HCT116 (cell line): ENCODE results near the gene CIDEA. TPM values are rescaled to one million over a fixed set of nuclear protein-coding genes. Genes with fewer than 3 reads are reported as not detected.

Experiments used
- ATAC-seq: fragments of 200-7000 bp; cut with Tn5 transposase; 2 replicates; pipeline ENCODE4 v1.9.1; 2020; ENCODE audit warnings: mild to moderate bottlenecking, moderate library complexity
- BruUV-seq: library from RNA; stranded (reverse); fragments of 400-500 nt; replicated peaks from 2 replicates; lab custom pipeline; 2021; lab: Mats Ljungman, UMichigan
- CTCF ChIA-PET: fragments of 300-600 bp; sonication (Branson Sonifier 250); formaldehyde crosslinking; loops from one replicate; lab custom pipeline; 2021; ENCODE audit warnings: antibody characterized with exemption; lab: Charles Lee
- POLR2A ChIA-PET: fragments of 300-600, 350-600 bp; sonication (Branson Sonifier 250); formaldehyde crosslinking; loops from one replicate; lab custom pipeline; 2021; ENCODE audit warnings: antibody characterized with exemption; lab: Charles Lee
- RAD21 ChIA-PET, 2 experiments: fragments of 300-600 bp; sonication (Branson Sonifier 250); formaldehyde crosslinking; loops; one replicate each; lab custom pipeline; 2023; ENCODE audit warnings: low total read pairs in 2 of 2; ENCODE audit not compliant: uncharacterized antibody in 2 of 2, unreplicated experiment in 2 of 2, low non-redundant PET in 1 of 2; lab: Charles Lee
- DNase-seq: peaks from one replicate; pipeline ENCODE4 v3.0.0-alpha.2; 2010; ENCODE audit warnings: low read depth, low spot score
- H2AFZ ChIP-seq: fragments of 200-600 bp; shearing (Covaris generic), sonication (generic); 2 replicates; pipeline ENCODE4 v1.6.1; 2017; ENCODE audit warnings: low read depth, mixed run types, mixed read lengths, antibody characterized with exemption, low read length; ENCODE audit not compliant: poor library complexity, severe bottlenecking
- H3K27ac ChIP-seq: 2 replicates; pipeline ENCODE4 v1.5.1; 2012; ENCODE audit warnings: low read depth, low read length
- H3K27me3 ChIP-seq: fragments of 200-600 bp; sonication (generic); 2 replicates; pipeline ENCODE4 v1.6.1; 2016; ENCODE audit warnings: mixed run types, low read length, mixed read lengths; ENCODE audit not compliant: insufficient read depth
- H3K36me3 ChIP-seq, 2 experiments: fragments of 200-500 bp in 1 of 2; fragments of 200-600 bp in 1 of 2; sonication (Bioruptor generic) in 1 of 2; sonication (generic) in 1 of 2; 2 replicates each; pipeline versions ENCODE4 v1.5.1 to v1.6.1; 2014 to 2016; ENCODE audit warnings: low read length in 2 of 2, inconsistent platforms in 1 of 2, mixed read lengths in 1 of 2, mixed run types in 1 of 2; ENCODE audit not compliant: insufficient read depth in 2 of 2, control insufficient read depth in 1 of 2
- H3K4me1 ChIP-seq, 2 experiments: fragments of 200-600 bp in 1 of 2; sonication (generic) in 1 of 2; 2 replicates each; pipeline versions ENCODE4 v1.5.1 to v1.6.1; 2012 to 2017; ENCODE audit warnings: low read length in 2 of 2, inconsistent platforms in 1 of 2, mild to moderate bottlenecking in 1 of 2, mixed read lengths in 1 of 2, mixed run types in 1 of 2, moderate library complexity in 1 of 2; ENCODE audit not compliant: insufficient read depth in 2 of 2, control insufficient read depth in 1 of 2
- H3K4me2 ChIP-seq: fragments of 200-600 bp; sonication (generic); 2 replicates; pipeline ENCODE4 v1.6.1; 2017; ENCODE audit warnings: mixed run types, low read length, mixed read lengths
- H3K4me3 ChIP-seq, 2 experiments: fragments of 200-600 bp in 1 of 2; sonication (generic) in 1 of 2; replicated peaks in 1 of 2; 2 replicates each; pipeline ENCODE4 v1.5.1; 2011 to 2016; ENCODE audit warnings: low read length in 2 of 2, control low read depth in 1 of 2, low read depth in 1 of 2, mild to moderate bottlenecking in 1 of 2, mixed read lengths in 1 of 2, mixed run types in 1 of 2
- H3K79me2 ChIP-seq: fragments of 200-600 bp; sonication (generic); 2 replicates; pipeline ENCODE4 v1.6.1; 2017; ENCODE audit warnings: mild to moderate bottlenecking, mixed run types, low read length, moderate library complexity, mixed read lengths; ENCODE audit not compliant: insufficient read depth
- H3K9ac ChIP-seq: fragments of 200-600 bp; sonication (generic); 2 replicates; pipeline ENCODE4 v1.6.1; 2016; ENCODE audit warnings: low read length, mixed read lengths
- H3K9me2 ChIP-seq: fragments of 200-600 bp; sonication (generic), shearing (Covaris generic); 2 replicates; pipeline ENCODE4 v1.6.1; 2017; ENCODE audit warnings: mixed run types, mild to moderate bottlenecking, moderate library complexity; ENCODE audit not compliant: insufficient read depth
- H3K9me3 ChIP-seq, 2 experiments: fragments of 200-500 bp in 1 of 2; fragments of 200-600 bp in 1 of 2; sonication (Bioruptor generic) in 1 of 2; sonication (generic) in 1 of 2; 2 replicates each; pipeline ENCODE4 v1.6.1; 2014 to 2017; ENCODE audit warnings: low read length in 2 of 2, mixed read lengths in 2 of 2, inconsistent platforms in 1 of 2, low read depth in 1 of 2, mild to moderate bottlenecking in 1 of 2, mixed run types in 1 of 2, moderate library complexity in 1 of 2; ENCODE audit not compliant: control insufficient read depth in 1 of 2, insufficient read depth in 1 of 2
- H4K20me1 ChIP-seq: fragments of 200-600 bp; sonication (generic), shearing (Covaris generic); 2 replicates; pipeline ENCODE4 v1.6.1; 2017; ENCODE audit warnings: mixed run types, mild to moderate bottlenecking, moderate library complexity; ENCODE audit not compliant: insufficient read depth
- CBX3 ChIP-seq: IDR thresholded peaks from 2 replicates; pipeline ENCODE4 v1.6.1; 2012; ENCODE audit warnings: low read depth
- ELF1 ChIP-seq: IDR thresholded peaks from 2 replicates; pipeline ENCODE4 v1.6.1; 2012; ENCODE audit warnings: low read depth, borderline replicate concordance
- EZH2phosphoT487 ChIP-seq: fragments of 200-600 bp; IDR thresholded peaks from 2 replicates; pipeline ENCODE4 v1.6.1; 2018; ENCODE audit warnings: antibody characterized with exemption, borderline replicate concordance
- FOSL1 ChIP-seq: IDR thresholded peaks from 2 replicates; pipeline ENCODE4 v1.6.1; 2012; ENCODE audit warnings: low read depth
- JUND ChIP-seq: IDR thresholded peaks from 2 replicates; pipeline ENCODE4 v1.6.1; 2012
- MAX ChIP-seq: IDR thresholded peaks from 2 replicates; pipeline ENCODE4 v1.6.1; 2012
- RAD21 ChIP-seq: IDR thresholded peaks from 2 replicates; pipeline ENCODE4 v1.6.1; 2012; ENCODE audit warnings: low read depth, mild to moderate bottlenecking
- TCF7L2 ChIP-seq: IDR thresholded peaks from 2 replicates; pipeline ENCODE4 v1.7.0; 2011; ENCODE audit warnings: borderline replicate concordance, inconsistent platforms; ENCODE audit not compliant: insufficient read depth, insufficient read length; ENCODE audit errors: extremely low read depth
- YY1 ChIP-seq: IDR thresholded peaks from 2 replicates; pipeline ENCODE4 v1.6.1; 2011; ENCODE audit warnings: low read length, low read depth, moderate library complexity, mild to moderate bottlenecking; ENCODE audit not compliant: insufficient replicate concordance; ENCODE audit errors: extremely low read depth
- ZFX ChIP-seq: fragments of 450-650 bp; IDR thresholded peaks from 2 replicates; pipeline ENCODE4 v1.6.1; 2017
- ZNF274 ChIP-seq: fragments of 200-500 bp; sonication (Bioruptor generic); IDR thresholded peaks from 2 replicates; pipeline ENCODE4 v1.6.1; 2014; ENCODE audit warnings: mild to moderate bottlenecking, low read depth, low read length, inconsistent platforms
- intact Hi-C: fragments of 100-400 bp; cut with micrococcal nuclease; formaldehyde crosslinking; loops from 2 replicates; pipeline ENCODE4 v1.10.0; 2022
- total RNA-seq: library from RNA; stranded (reverse); gene quantifications from one replicate; pipeline ENCODE4 v1.2.1, GENCODE V29; 2021; ENCODE audit not compliant: unreplicated experiment
- TF ChIP-seq, protein P1 (sequence below): IDR thresholded peaks from 2 replicates; pipeline ENCODE4 v1.6.1; 2012
- TF ChIP-seq, protein P2 (sequence below): IDR thresholded peaks from 2 replicates; pipeline ENCODE4 v1.6.1; 2012; ENCODE audit warnings: low read depth

Gene CIDEA
- total RNA-seq, 1 experiment from 2014 or later = not detected

- intact Hi-C loops = no loop called here
- Histone ChIP-seq H2AFZ (no peak overlapping the region), H3K79me2 (peaks cover 89% of the 10 kb centered on the region), H4K20me1 (peaks cover 5% of the 10 kb centered on the region; the same call in 1 of the 2 replicates), H3K4me3 (no peak overlapping the region), H3K27me3 (no peaks in the 10 kb centered on the region), H3K9ac (no peak overlapping the region), H3K9me2 (no peaks in the 10 kb centered on the region), H3K4me2 (no peak overlapping the region), H3K4me1 (no peaks in the 10 kb centered on the region), H3K9me3 (no peaks in the 10 kb centered on the region), H3K36me3 (peaks cover 18 to 54% of the 10 kb centered on the region in 2 experiments; a peak in 3 of 4 replicates), H3K27ac (no peak overlapping the region)
- TF ChIP-seq MAX = no peak
- TF ChIP-seq ZFX = no peak
- no peak for TF ChIP-seq ZNF274
- no peak for TF ChIP-seq CBX3
- TF ChIP-seq RAD21 = no peak
- no peak for TF ChIP-seq FOSL1
- no peak for TF ChIP-seq JUND
- TF ChIP-seq, protein P1, sequence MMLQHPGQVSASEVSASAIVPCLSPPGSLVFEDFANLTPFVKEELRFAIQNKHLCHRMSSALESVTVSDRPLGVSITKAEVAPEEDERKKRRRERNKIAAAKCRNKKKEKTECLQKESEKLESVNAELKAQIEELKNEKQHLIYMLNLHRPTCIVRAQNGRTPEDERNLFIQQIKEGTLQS = no peak
- no peak for TF ChIP-seq YY1
- no peak for TF ChIP-seq ELF1
- TF ChIP-seq, protein P2, sequence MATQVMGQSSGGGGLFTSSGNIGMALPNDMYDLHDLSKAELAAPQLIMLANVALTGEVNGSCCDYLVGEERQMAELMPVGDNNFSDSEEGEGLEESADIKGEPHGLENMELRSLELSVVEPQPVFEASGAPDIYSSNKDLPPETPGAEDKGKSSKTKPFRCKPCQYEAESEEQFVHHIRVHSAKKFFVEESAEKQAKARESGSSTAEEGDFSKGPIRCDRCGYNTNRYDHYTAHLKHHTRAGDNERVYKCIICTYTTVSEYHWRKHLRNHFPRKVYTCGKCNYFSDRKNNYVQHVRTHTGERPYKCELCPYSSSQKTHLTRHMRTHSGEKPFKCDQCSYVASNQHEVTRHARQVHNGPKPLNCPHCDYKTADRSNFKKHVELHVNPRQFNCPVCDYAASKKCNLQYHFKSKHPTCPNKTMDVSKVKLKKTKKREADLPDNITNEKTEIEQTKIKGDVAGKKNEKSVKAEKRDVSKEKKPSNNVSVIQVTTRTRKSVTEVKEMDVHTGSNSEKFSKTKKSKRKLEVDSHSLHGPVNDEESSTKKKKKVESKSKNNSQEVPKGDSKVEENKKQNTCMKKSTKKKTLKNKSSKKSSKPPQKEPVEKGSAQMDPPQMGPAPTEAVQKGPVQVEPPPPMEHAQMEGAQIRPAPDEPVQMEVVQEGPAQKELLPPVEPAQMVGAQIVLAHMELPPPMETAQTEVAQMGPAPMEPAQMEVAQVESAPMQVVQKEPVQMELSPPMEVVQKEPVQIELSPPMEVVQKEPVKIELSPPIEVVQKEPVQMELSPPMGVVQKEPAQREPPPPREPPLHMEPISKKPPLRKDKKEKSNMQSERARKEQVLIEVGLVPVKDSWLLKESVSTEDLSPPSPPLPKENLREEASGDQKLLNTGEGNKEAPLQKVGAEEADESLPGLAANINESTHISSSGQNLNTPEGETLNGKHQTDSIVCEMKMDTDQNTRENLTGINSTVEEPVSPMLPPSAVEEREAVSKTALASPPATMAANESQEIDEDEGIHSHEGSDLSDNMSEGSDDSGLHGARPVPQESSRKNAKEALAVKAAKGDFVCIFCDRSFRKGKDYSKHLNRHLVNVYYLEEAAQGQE = no peak
- no peak for TF ChIP-seq EZH2phosphoT487
- no peak for TF ChIP-seq TCF7L2
- RAD21 ChIA-PET = interaction anchor here in 1 of 2 experiments (0.6 kb wide), 1 partner anchor 58 kb away, joined by 6 read pairs; no protein-coding TSS in a partner anchor
- POLR2A ChIA-PET = no interaction called here
- no peak for ATAC-seq
- CTCF ChIA-PET = interaction anchor here (0.8 to 2.7 kb wide), 3 partner anchors 10 to 45 kb away, joined by 3 to 17 read pairs (median 3); no protein-coding TSS in a partner anchor
- no peak for DNase-seq
- BruUV-seq = no TSS peak
Observed at GRCh38 chr18:12317664-12318333, 63.6 kb downstream of the CIDEA start.
